GM21390 (cell line): ENCODE results near the gene NDUFB6.
"Not testable (repeated sequence)": the region's sequence is repeated elsewhere in the genome, so short reads cannot be mapped to it uniquely, and the experiment has no call there.

Experiments used
- ATAC-seq: cut with Tn5 transposase; IDR thresholded peaks from one replicate; pipeline ENCODE4 v1.9.1; 2021; ENCODE audit not compliant: unreplicated experiment

The NDUFB6 gene

GRCh38 chr9:32572900-32573523, at the start of gene NDUFB6:
Gene NDUFB6 (minus strand): TSS chr9:32573159. CDS start chr9:32573060, 99 bp downstream.
- ATAC-seq: peak; percentile 83

GRCh38 chr9:32618261-32618660, 45.3 kb upstream of the NDUFB6 start:
- ATAC-seq: no peak

GRCh38 chr9:32606811-32607210, 33.9 kb upstream of the NDUFB6 start:
- no peak for ATAC-seq

GRCh38 chr9:32603914-32604852, 31.2 kb upstream of the NDUFB6 start:
- ATAC-seq: no peak

GRCh38 chr9:32599021-32599420, 26.1 kb upstream of the NDUFB6 start:
- ATAC-seq: not testable (repeated sequence)

- no peak for ATAC-seq
Measured at GRCh38 chr9:32596936-32597335, 24.0 kb upstream of the NDUFB6 start.

GRCh38 chr9:32596096-32596865, 23.3 kb upstream of the NDUFB6 start:
- ATAC-seq: no peak

- ATAC-seq: no peak
Measured at GRCh38 chr9:32590898-32591297, 17.9 kb upstream of the NDUFB6 start.

GRCh38 chr9:32590476-32590875, 17.5 kb upstream of the NDUFB6 start:
- no peak for ATAC-seq

- ATAC-seq: peak; percentile 72
Measured at GRCh38 chr9:32589083-32589723, 16.2 kb upstream of the NDUFB6 start.

- no peak for ATAC-seq
Measured at GRCh38 chr9:32587901-32588300, 14.9 kb upstream of the NDUFB6 start.

GRCh38 chr9:32584784-32585183, 11.8 kb upstream of the NDUFB6 start:
- no peak for ATAC-seq

GRCh38 chr9:32581512-32582143, 8.7 kb upstream of the NDUFB6 start:
- ATAC-seq: no peak

GRCh38 chr9:32580631-32581300, 7.8 kb upstream of the NDUFB6 start:
- ATAC-seq: no peak

- peak; percentile 44 for ATAC-seq
Measured at GRCh38 chr9:32579706-32580331, 6.9 kb upstream of the NDUFB6 start.

GRCh38 chr9:32578976-32579375, 6.0 kb upstream of the NDUFB6 start:
- no peak for ATAC-seq

- ATAC-seq: no peak
Measured at GRCh38 chr9:32577316-32577715, 4.4 kb upstream of the NDUFB6 start.

- ATAC-seq: no peak
Measured at GRCh38 chr9:32574858-32575257, 1.9 kb upstream of the NDUFB6 start.

GRCh38 chr9:32573821-32574220, 862 bp upstream of the NDUFB6 start:
- no peak for ATAC-seq
